COLO668 (cell line): ENCODE data around the gene EHD4.

Experiments used
- DNase-seq: peaks from one replicate; lab custom pipeline; 2025; ENCODE audit not compliant: unreplicated experiment; lab: John Stamatoyannopoulos, UW

The EHD4 gene

GRCh38 chr15:41897363-41897799, 75.0 kb downstream of the EHD4 start:
- DNase-seq = no peak

GRCh38 chr15:41896566-41896965, 75.8 kb downstream of the EHD4 start:
- DNase-seq = no peak

- DNase-seq = no peak
These were observed 76.4 kb downstream of the EHD4 start for GRCh38 chr15:41895957-41896356.

- no peak for DNase-seq
These were observed 76.9 kb downstream of the EHD4 start for GRCh38 chr15:41895491-41895890.

GRCh38 chr15:41894791-41895463, 77.4 kb downstream of the EHD4 start:
- peak; percentile 87 for DNase-seq

- DNase-seq = peak; percentile 31
These were observed 78.0 kb downstream of the EHD4 start for GRCh38 chr15:41894251-41894790.

- peak; percentile 82 for DNase-seq
These were observed 78.7 kb downstream of the EHD4 start, which contains the start of gene SPTBN5 for GRCh38 chr15:41893422-41894250. Gene SPTBN5 (minus strand): TSS chr15:41894053. CDS start chr15:41893497, 556 bp downstream.

GRCh38 chr15:41892621-41893421, 79.5 kb downstream of the EHD4 start:
- DNase-seq = peak; percentile 75

GRCh38 chr15:41891946-41892345, 80.4 kb downstream of the EHD4 start:
- peak; percentile 92 for DNase-seq

- DNase-seq = peak; percentile 37
These were observed 81.1 kb downstream of the EHD4 start for GRCh38 chr15:41891226-41891625.

GRCh38 chr15:41890050-41890690, 82.2 kb downstream of the EHD4 start:
- DNase-seq = no peak

- DNase-seq = no peak
These were observed 83.6 kb downstream of the EHD4 start for GRCh38 chr15:41888662-41889253.

- no peak for DNase-seq
These were observed 84.5 kb downstream of the EHD4 start for GRCh38 chr15:41887893-41888292.

GRCh38 chr15:41887161-41887560, 85.2 kb downstream of the EHD4 start:
- no peak for DNase-seq

- no peak for DNase-seq
These were observed 85.6 kb downstream of the EHD4 start for GRCh38 chr15:41886741-41887140.

- no peak for DNase-seq
These were observed 86.5 kb downstream of the EHD4 start for GRCh38 chr15:41885841-41886240.

GRCh38 chr15:41885321-41885720, 87.0 kb downstream of the EHD4 start:
- DNase-seq = no peak

- no peak for DNase-seq
These were observed 87.9 kb downstream of the EHD4 start for GRCh38 chr15:41884458-41884857.

- no peak for DNase-seq
These were observed 88.9 kb downstream of the EHD4 start for GRCh38 chr15:41883484-41883825.
